ENCODE data around the gene SRSF12.

SRSF12 gene

GRCh38 chr6:89117211-89118108, at the start of gene SRSF12:
TSS of gene SRSF12 (minus strand) at chr6:89118071. CDS start at chr6:89117887, 184 bp downstream.
- TF ChIP-seq ZNF384 (IDR thresholded peaks at IDR 0.05) (no peak), HDGF (IDR thresholded peaks at IDR 0.05; ENCODE audit: borderline replicate concordance) (no peak), FOXK2 (IDR thresholded peaks at IDR 0.05) (no peak), FOXA1 (IDR thresholded peaks at IDR 0.05) (no peak), FOXM1 (IDR thresholded peaks at IDR 0.05; ENCODE audit: borderline replicate concordance) (0 out of 2 replicates have a peak, but pooled peaks have one; percentile 17), PKNOX1 (IDR thresholded peaks at IDR 0.05) (no peak), LEF1 (IDR thresholded peaks at IDR 0.05; ENCODE audit: borderline replicate concordance) (no peak)
- POLR2A ChIA-PET, result interaction anchor here (0.7 to 2.6 kb wide), 6 partner anchors 22 to 114 kb away, joined by 3 to 20 read pairs (median 4); partner anchors contain the start of genes PM20D2 and PNRC1
- peak; percentile 70 for DNase-seq (ENCODE audit: extremely low spot score)
- CTCF ChIA-PET, result interaction anchor here (0.6 to 1.7 kb wide), 6 partner anchors 26 to 134 kb away, joined by 3 to 10 read pairs (median 4); partner anchors contain the start of gene PNRC1

GRCh38 chr6:89162047-89162371, 44.1 kb upstream of the SRSF12 start:
- CTCF ChIA-PET, result no interaction called here

GRCh38 chr6:89161326-89162046, 43.6 kb upstream of the SRSF12 start:
- POLR2A ChIA-PET, result interaction anchor here (1.7 kb wide), 1 partner anchor 15 kb away, joined by 7 read pairs; the partner anchor contains the start of gene PM20D2
- DNase-seq (ENCODE audit: extremely low spot score), result no peak
- CTCF ChIA-PET, result no interaction called here
- no peak for TF ChIP-seq ARNT (IDR thresholded peaks at IDR 0.05)
- TF ChIP-seq ELF4 (IDR thresholded peaks at IDR 0.05), result no peak
- TF ChIP-seq CTBP1 (IDR thresholded peaks at IDR 0.05; ENCODE audit: borderline replicate concordance), result no peak
- TF ChIP-seq HDGF (IDR thresholded peaks at IDR 0.05; ENCODE audit: borderline replicate concordance), result no peak
- TF ChIP-seq ZNF384 (IDR thresholded peaks at IDR 0.05), result no peak
- no peak for TF ChIP-seq LEF1 (IDR thresholded peaks at IDR 0.05; ENCODE audit: borderline replicate concordance)
- TF ChIP-seq NFRKB (IDR thresholded peaks at IDR 0.05), result no peak
- TF ChIP-seq FOXM1 (IDR thresholded peaks at IDR 0.05; ENCODE audit: borderline replicate concordance), result no peak
- no peak for TF ChIP-seq FOXK2 (IDR thresholded peaks at IDR 0.05)
- TF ChIP-seq SUZ12 (IDR thresholded peaks at IDR 0.05), result no peak
- TF ChIP-seq SP1 (IDR thresholded peaks at IDR 0.05), result no peak

More at GRCh38 chr6:89162047-89162371, 44.1 kb upstream of the SRSF12 start:
- POLR2A ChIA-PET, result interaction anchor here (1.7 kb wide), 1 partner anchor 16 kb away, joined by 7 read pairs; the partner anchor contains the start of gene PM20D2
- no peak for TF ChIP-seq TARDBP (IDR thresholded peaks at IDR 0.05)
- no peak for TF ChIP-seq L3MBTL2 (conservative IDR thresholded peaks at IDR 0.05)
- no peak for TF ChIP-seq ARNT (IDR thresholded peaks at IDR 0.05)
- TF ChIP-seq LEF1 (IDR thresholded peaks at IDR 0.05; ENCODE audit: borderline replicate concordance), result no peak
- no peak for TF ChIP-seq NFRKB (IDR thresholded peaks at IDR 0.05)
- TF ChIP-seq FOXA1 (IDR thresholded peaks at IDR 0.05), result no peak
- no peak for TF ChIP-seq ELF4 (IDR thresholded peaks at IDR 0.05)
- no peak for TF ChIP-seq SP1 (IDR thresholded peaks at IDR 0.05)
- TF ChIP-seq PKNOX1 (IDR thresholded peaks at IDR 0.05), result no peak
- no peak for TF ChIP-seq ZNF384 (IDR thresholded peaks at IDR 0.05)
- TF ChIP-seq FOXM1 (IDR thresholded peaks at IDR 0.05; ENCODE audit: borderline replicate concordance), result no peak
- TF ChIP-seq FOXK2 (IDR thresholded peaks at IDR 0.05), result no peak
- no peak for TF ChIP-seq BHLHE40 (IDR thresholded peaks at IDR 0.05; ENCODE audit: borderline replicate concordance)
- TF ChIP-seq CTBP1 (IDR thresholded peaks at IDR 0.05; ENCODE audit: borderline replicate concordance), result no peak
- no peak for TF ChIP-seq SUZ12 (IDR thresholded peaks at IDR 0.05)
- TF ChIP-seq HDGF (IDR thresholded peaks at IDR 0.05; ENCODE audit: borderline replicate concordance), result no peak
- no peak for DNase-seq (ENCODE audit: extremely low spot score)

- CTCF ChIA-PET, result interaction anchor here (0.6 kb wide), 2 partner anchors 18 to 38 kb away, joined by 3 to 4 read pairs; no protein-coding TSS in a partner anchor
- no peak for TF ChIP-seq L3MBTL2 (conservative IDR thresholded peaks at IDR 0.05)
- TF ChIP-seq NFRKB (IDR thresholded peaks at IDR 0.05), result no peak
- TF ChIP-seq SUZ12 (IDR thresholded peaks at IDR 0.05), result no peak
- TF ChIP-seq BHLHE40 (IDR thresholded peaks at IDR 0.05; ENCODE audit: borderline replicate concordance), result no peak
- no peak for TF ChIP-seq FOXK2 (IDR thresholded peaks at IDR 0.05)
- no peak for TF ChIP-seq TARDBP (IDR thresholded peaks at IDR 0.05)
- no peak for TF ChIP-seq CTBP1 (IDR thresholded peaks at IDR 0.05; ENCODE audit: borderline replicate concordance)
- TF ChIP-seq HDGF (IDR thresholded peaks at IDR 0.05; ENCODE audit: borderline replicate concordance), result no peak
- no peak for TF ChIP-seq FOXM1 (IDR thresholded peaks at IDR 0.05; ENCODE audit: borderline replicate concordance)
- no peak for TF ChIP-seq LEF1 (IDR thresholded peaks at IDR 0.05; ENCODE audit: borderline replicate concordance)
- no peak for TF ChIP-seq FOXA1 (IDR thresholded peaks at IDR 0.05)
- no peak for TF ChIP-seq ARNT (IDR thresholded peaks at IDR 0.05)
- no peak for TF ChIP-seq ELF4 (IDR thresholded peaks at IDR 0.05)
- no peak for TF ChIP-seq SP1 (IDR thresholded peaks at IDR 0.05)
- TF ChIP-seq ZNF384 (IDR thresholded peaks at IDR 0.05), result no peak
- TF ChIP-seq PKNOX1 (IDR thresholded peaks at IDR 0.05), result no peak
- DNase-seq (ENCODE audit: extremely low spot score), result no peak
- POLR2A ChIA-PET, result interaction anchor here (0.7 kb wide), 1 partner anchor 177 kb away, joined by 3 read pairs; no protein-coding TSS in a partner anchor
Observed at GRCh38 chr6:89160331-89161092, 42.6 kb upstream of the SRSF12 start.
